HepG2 (cell line): ENCODE measurements around the gene PTAFR. TPM values are rescaled to one million over a fixed set of nuclear protein-coding genes. Genes with fewer than 3 reads are reported as not detected.

ENCODE experiments used
- ATAC-seq: fragments of 200-7000 bp; cut with Tn5 transposase; 3 replicates; pipeline ENCODE4 v1.9.1; 2020; ENCODE audit warnings: mild to moderate bottlenecking, moderate library complexity
- BruUV-seq: library from RNA; stranded (reverse); fragments of 400-500 nt; replicated peaks from 2 replicates; lab custom pipeline; 2021; lab: Mats Ljungman, UMichigan
- CTCF ChIA-PET: fragments of 300-600 bp; formaldehyde crosslinking; extraction: SDS; loops from one replicate; lab custom pipeline; 2021; ENCODE audit warnings: low total read pairs, inconsistent platforms, low intra/inter-chr PET ratio; lab: Yijun Ruan, JAX
- POLR2A ChIA-PET: fragments of 350-600 bp; sonication (Branson Sonifier 250); formaldehyde crosslinking; loops from one replicate; lab custom pipeline; 2020; ENCODE audit warnings: antibody characterized with exemption, inconsistent platforms; lab: Yijun Ruan, JAX
- DNase-seq: peaks from one replicate; pipeline ENCODE4 v3.0.0-alpha.2; 2015; ENCODE audit warnings: low spot score
- FAIRE-seq: peaks from 3 replicates; lab custom pipeline; 2011; peaks lifted over from hg19 to GRCh38; lab: Jason Lieb, UNC
- H2AFZ ChIP-seq: one replicate; pipeline ENCODE4 v1.6.1; 2011; ENCODE audit warnings: low read length, inconsistent platforms
- H3K27ac ChIP-seq: fragments of 300-600 bp; 3 replicates; pipeline ENCODE4 v1.8.0; 2011; ENCODE audit warnings: mixed run types, mild to moderate bottlenecking, mixed read lengths, low read length, inconsistent platforms; ENCODE audit not compliant: insufficient read depth; ENCODE audit errors: extremely low read length
- H3K27me3 ChIP-seq, 2 experiments: fragments of 200-600 bp in 1 of 2; 2 replicates in 1 of 2; 3 replicates in 1 of 2; pipeline versions ENCODE4 v1.6.0 to v1.8.0; 2011; ENCODE audit warnings: low read length in 2 of 2, mild to moderate bottlenecking in 2 of 2, moderate library complexity in 2 of 2, inconsistent platforms in 1 of 2; ENCODE audit not compliant: insufficient read depth in 2 of 2, control insufficient read depth in 1 of 2
- H3K36me3 ChIP-seq, 2 experiments: fragments of 200-600 bp in 1 of 2; replicated peaks in 1 of 2; 2 replicates in 1 of 2; 3 replicates in 1 of 2; pipeline versions ENCODE4 v1.5.1 to v1.8.0; 2011; ENCODE audit warnings: low read length in 2 of 2, inconsistent platforms in 1 of 2; ENCODE audit not compliant: insufficient read depth in 2 of 2, control insufficient read depth in 1 of 2
- H3K4me1 ChIP-seq: 2 replicates; pipeline ENCODE4 v1.5.1; 2012; ENCODE audit warnings: low read length, inconsistent platforms; ENCODE audit not compliant: insufficient read depth
- H3K4me2 ChIP-seq: 2 replicates; pipeline ENCODE4 v1.6.0; 2011; ENCODE audit warnings: low read depth, low read length, inconsistent platforms
- H3K4me3 ChIP-seq, 3 experiments: fragments of 200-600 bp in 1 of 3; sonication (generic), shearing (Covaris generic) in 1 of 3; replicated peaks in 1 of 3; 2 replicates each; pipeline ENCODE4 v1.5.1; 2011 to 2016; ENCODE audit warnings: low read length in 3 of 3, inconsistent platforms in 2 of 3, low read depth in 2 of 3, mild to moderate bottlenecking in 2 of 3, control low read depth in 1 of 3, mixed read lengths in 1 of 3; ENCODE audit not compliant: insufficient read depth in 1 of 3
- H3K79me2 ChIP-seq: one replicate; pipeline ENCODE4 v1.6.1; 2011; ENCODE audit warnings: low read length, inconsistent platforms; ENCODE audit not compliant: insufficient read depth
- H3K9ac ChIP-seq: 2 replicates; pipeline ENCODE4 v1.6.0; 2011; ENCODE audit warnings: mild to moderate bottlenecking, low read depth, low read length, inconsistent platforms; ENCODE audit not compliant: insufficient read depth
- H3K9me3 ChIP-seq: 2 replicates; pipeline ENCODE4 v1.5.1; 2012; ENCODE audit warnings: mild to moderate bottlenecking, low read length
- H4K20me1 ChIP-seq: 2 replicates; pipeline ENCODE4 v1.6.0; 2011; ENCODE audit warnings: inconsistent platforms, mild to moderate bottlenecking, low read length, moderate library complexity; ENCODE audit not compliant: insufficient read depth
- FOSL2 ChIP-seq: sonication (generic); formaldehyde crosslinking; IDR thresholded peaks from 2 replicates; pipeline ENCODE4 v1.4.0; 2020; ENCODE audit warnings: missing genetic modification reagents
- JUND ChIP-seq: sonication (generic); formaldehyde crosslinking; IDR thresholded peaks from 2 replicates; pipeline ENCODE4 v1.8.0; 2022; ENCODE audit warnings: mild to moderate bottlenecking, missing genetic modification reagents
- RARA ChIP-seq: IDR thresholded peaks from 2 replicates; pipeline ENCODE4 v1.6.1; 2016; ENCODE audit warnings: missing genetic modification reagents, missing compliant biosample characterization
- ZNF121 ChIP-seq: sonication (generic); formaldehyde crosslinking; IDR thresholded peaks from 2 replicates; pipeline ENCODE4 v1.5.0; 2020; ENCODE audit warnings: mild to moderate bottlenecking, missing genetic modification reagents
- ZNF333 ChIP-seq: sonication (generic); formaldehyde crosslinking; IDR thresholded peaks from 2 replicates; pipeline ENCODE4 v1.4.0; 2020; ENCODE audit warnings: mild to moderate bottlenecking, missing genetic modification reagents, borderline replicate concordance
- ZNF34 ChIP-seq: sonication (generic); formaldehyde crosslinking; IDR thresholded peaks from 2 replicates; pipeline ENCODE4 v1.4.0; 2020; ENCODE audit warnings: mild to moderate bottlenecking, missing genetic modification reagents, borderline replicate concordance
- ZNF644 ChIP-seq: IDR thresholded peaks from 2 replicates; pipeline ENCODE4 v1.6.1; 2016; ENCODE audit warnings: low read depth
- WGBS: methylation state at CpG from one replicate; pipeline ENCODE4 v1.1.6; 2017; ENCODE audit warnings: low lambda C conversion rate; 5-methylcytosine and 5-hydroxymethylcytosine counted together
- in situ Hi-C: cut with HindIII; loops from 2 replicates; pipeline ENCODE4 v1.10.0; 2017; ENCODE audit warnings: low pct_unique_long_range_greater_than_20kb; ENCODE audit not compliant: extremely low pct_ligation_motif_present
- intact Hi-C: fragments of 100-400 bp; cut with micrococcal nuclease; formaldehyde crosslinking; loops from one replicate; pipeline ENCODE4 v1.10.0; 2022; ENCODE audit not compliant: unreplicated experiment
- polyA plus RNA-seq, 8 experiments: library from polyadenylated mRNA; depleted of rRNA in 3 of 8; stranded (reverse) in 7 of 8; unstranded in 1 of 8; fragments of >200 nt; fragmentation: Illumina TruSeq in 4 of 8; extraction: Trizol in 4 of 8; gene quantifications; 2 replicates each; pipeline versions ENCODE4 v1.2.1 to v1.2.3, GENCODE V29; 2011 to 2016; ENCODE audit warnings: low read depth in 4 of 8, missing spikeins in 1 of 8, mixed read lengths in 1 of 8; ENCODE audit not compliant: insufficient read depth in 1 of 8
- total RNA-seq, 5 experiments: library from RNA; depleted of rRNA; stranded (reverse); fragments of >200 nt; fragmentation: Illumina TruSeq; extraction: Trizol; gene quantifications; 2 replicates each; pipeline ENCODE4 v1.2.3, GENCODE V29; 2016; ENCODE audit warnings: low read depth in 1 of 5

PTAFR gene
- total and polyA plus RNA-seq, 2 of the 13 experiments (the other 11 are each of a cell fraction or from before 2014, with no cell fraction given): 0.27 to 24.0 TPM

DNA sequence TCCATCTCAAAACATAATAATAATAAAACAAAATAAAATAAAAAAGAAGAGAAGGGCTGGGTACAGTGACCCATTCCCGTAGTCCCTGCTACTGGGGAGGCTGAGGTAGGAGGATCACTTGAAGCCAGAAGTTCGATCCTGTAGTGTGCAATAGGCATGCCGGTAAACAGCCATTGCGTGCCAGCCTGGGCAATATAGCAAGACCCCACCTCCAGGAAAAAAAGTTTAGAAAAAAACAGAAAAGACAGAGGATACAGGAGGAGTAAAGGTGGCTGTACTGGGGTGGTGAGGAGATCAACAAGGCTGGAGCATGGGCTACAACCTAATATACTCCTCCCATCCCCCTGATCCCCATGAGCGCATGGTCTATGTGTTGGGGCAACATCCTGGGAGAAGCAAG lies 30.8 kb downstream of the PTAFR start:
- Histone ChIP-seq H3K4me1 (peaks cover 22% of the 10 kb centered on the region), H3K36me3 (no peaks in the 10 kb centered on the region), H3K4me2 (no peak overlapping the region), H3K27ac (no peak overlapping the region), H2AFZ (no peak overlapping the region), H4K20me1 (no peaks in the 10 kb centered on the region), H3K9me3 (no peaks in the 10 kb centered on the region), H3K9ac (no peak overlapping the region), H3K79me2 (no peaks in the 10 kb centered on the region), H3K4me3 (no peak overlapping the region), H3K27me3 (no peaks in the 10 kb centered on the region; a peak in 1 of 5 replicates)
- ATAC-seq (no peak), DNase-seq (no peak), FAIRE-seq (no peak)
- intact Hi-C loops: no loop called here
- CTCF ChIA-PET: no interaction called here
- POLR2A ChIA-PET: no interaction called here
- 79% methylated on average over 5 of the region's 5 CpGs for WGBS
- BruUV-seq: no TSS peak
- TF ChIP-seq ZNF121 (CRISPR knock-in tag): peak; percentile 45
- TF ChIP-seq ZNF333: no peak
- in situ Hi-C loops: no loop called here

DNA sequence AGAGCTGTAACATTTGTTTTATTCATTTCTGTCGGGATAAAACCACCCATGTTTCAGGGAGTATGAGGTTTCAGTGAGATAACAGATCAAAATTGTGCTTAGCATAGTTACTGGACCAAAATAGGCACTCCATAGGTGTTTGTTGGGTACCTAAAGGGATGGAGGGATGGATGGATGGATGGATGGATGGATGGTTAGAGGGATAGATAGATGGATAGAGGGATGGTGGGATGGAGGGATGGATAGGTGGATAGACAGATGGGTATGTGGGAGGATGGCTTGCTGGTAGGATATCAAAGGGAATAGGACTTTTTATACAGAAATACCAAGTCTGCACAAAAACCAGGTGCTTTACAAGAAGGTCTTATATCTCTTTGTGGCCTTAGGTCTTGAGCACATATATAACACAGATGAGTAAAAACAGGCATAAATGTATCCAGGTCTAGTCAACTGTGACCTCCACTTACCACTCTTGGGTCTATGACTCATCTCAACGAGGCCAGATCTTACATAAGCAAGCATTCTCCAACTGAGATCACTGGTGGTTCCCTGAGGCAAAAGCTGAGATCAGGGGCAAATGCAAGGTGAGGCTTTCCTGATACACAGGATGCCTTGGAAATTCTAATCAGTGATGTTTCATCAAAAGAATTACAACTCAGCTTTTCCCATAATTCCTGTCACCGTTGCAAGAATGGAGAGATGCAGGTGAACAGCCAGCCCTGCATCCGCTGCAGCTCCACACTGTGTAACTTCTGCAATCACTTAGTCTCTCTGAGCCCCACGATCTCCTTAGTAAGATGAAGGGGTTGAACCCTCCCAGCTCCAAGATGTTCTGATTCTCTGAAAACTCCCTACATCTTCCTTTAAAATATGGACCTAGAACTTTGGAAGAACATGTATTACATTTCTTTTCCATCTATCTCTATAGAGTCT lies 32.0 kb downstream of the PTAFR start:
- peak; percentile 20 for DNase-seq
- no peak overlapping the region for H2AFZ ChIP-seq
- no peaks in the 10 kb centered on the region; a peak in 1 of 5 replicates for H3K27me3 ChIP-seq
- no TSS peak for BruUV-seq
- peaks cover 22% of the 10 kb centered on the region for H3K4me1 ChIP-seq
- no peaks in the 10 kb centered on the region for H3K36me3 ChIP-seq
- H3K4me2 ChIP-seq: no peak overlapping the region
- in situ Hi-C loops: no loop called here
- 24% methylated on average over 5 of the region's 5 CpGs for WGBS
- TF ChIP-seq FOSL2: peak; percentile 88
- TF ChIP-seq RARA (CRISPR knock-in tag): peak; percentile 76
- TF ChIP-seq ZNF644 (CRISPR knock-in tag): 0 out of 2 replicates have a peak, but pooled peaks have one; percentile 47
- TF ChIP-seq ZNF34: no peak
- 0 out of 2 replicates have a peak, but pooled peaks have one; percentile 31 for TF ChIP-seq JUND
- TF ChIP-seq, all 625 proteins: peak for 4
- no peak for FAIRE-seq
- H3K4me3 ChIP-seq: no peak overlapping the region
- no peaks in the 10 kb centered on the region for H3K9me3 ChIP-seq
- H3K27ac ChIP-seq: no peak overlapping the region
- no peak overlapping the region for H3K9ac ChIP-seq
- intact Hi-C loops: no loop called here
- POLR2A ChIA-PET: no interaction called here
- no peaks in the 10 kb centered on the region for H4K20me1 ChIP-seq
- CTCF ChIA-PET: no interaction called here
- no peaks in the 10 kb centered on the region for H3K79me2 ChIP-seq
- ATAC-seq: no peak
